Measurements from ENCODE around the gene FABP7. TPM values are rescaled to one million over a fixed set of nuclear protein-coding genes. Genes with fewer than 3 reads are reported as not detected.

The FABP7 gene
- total and polyA plus RNA-seq, 2 donors (not counting 1 experiment from before 2014, with no cell fraction given), result not detected

- Histone ChIP-seq H3K9me3 (ENCODE audit: control insufficient read depth, insufficient read depth, low read depth, low read length) (no peaks in the 10 kb centered on the region), H3K27ac (ENCODE audit: insufficient read depth, low read length) (no peak overlapping the region), H4K20me1 (ENCODE audit: control insufficient read depth, extremely low read depth, insufficient read depth, low read length) (no peaks in the 10 kb centered on the region), H3K79me2 (ENCODE audit: control insufficient read depth, insufficient read depth, low read length) (no peaks in the 10 kb centered on the region), H3K36me3 (ENCODE audit: control insufficient read depth, insufficient read depth, low read length) (no peaks in the 10 kb centered on the region), H2AFZ (ENCODE audit: low read length) (no peak overlapping the region), H3K4me3 (replicated peaks in 1 of 4; ENCODE audit: control extremely low read depth in 1 of 4, insufficient read depth in 1 of 4, low read depth in 3 of 4, low read length in 4 of 4) (no peak overlapping the region), H3K27me3 (ENCODE audit: control insufficient read depth, insufficient read depth, low read length) (no peaks in the 10 kb centered on the region), H3K4me2 (ENCODE audit: extremely low read depth, insufficient read depth, low read length) (peak overlapping the region; percentile 55), H3K4me1 (ENCODE audit: control insufficient read depth, extremely low read depth, insufficient read depth, low read length) (peaks cover 11% of the 10 kb centered on the region), H3K9ac (ENCODE audit: insufficient read depth, low read length) (no peak overlapping the region)
- TF ChIP-seq CTCF (conservative IDR thresholded peaks at IDR 0.05 in 1 of 2, IDR thresholded peaks at IDR 0.05 in 1 of 2; ENCODE audit: low read depth in 1 of 2, low read length in 2 of 2) (no peak), EZH2 (IDR thresholded peaks at IDR 0.05; ENCODE audit: low read length, missing control alignments) (no peak)
- peak; percentile 68 to 84 for DNase-seq (ENCODE audit: low read depth in 2 of 2)
These were observed 18.7 kb downstream of the FABP7 start for GRCh38 chr6:122798099-122798641.

- Histone ChIP-seq H3K27ac (ENCODE audit: insufficient read depth, low read length) (no peak overlapping the region), H3K36me3 (ENCODE audit: control insufficient read depth, insufficient read depth, low read length) (no peaks in the 10 kb centered on the region), H3K9ac (ENCODE audit: insufficient read depth, low read length) (no peak overlapping the region), H3K9me3 (ENCODE audit: control insufficient read depth, insufficient read depth, low read depth, low read length) (no peaks in the 10 kb centered on the region), H3K27me3 (ENCODE audit: control insufficient read depth, insufficient read depth, low read length) (no peaks in the 10 kb centered on the region), H3K4me2 (ENCODE audit: extremely low read depth, insufficient read depth, low read length) (no peak overlapping the region), H3K4me1 (ENCODE audit: control insufficient read depth, extremely low read depth, insufficient read depth, low read length) (peaks cover 11% of the 10 kb centered on the region), H4K20me1 (ENCODE audit: control insufficient read depth, extremely low read depth, insufficient read depth, low read length) (no peaks in the 10 kb centered on the region), H2AFZ (ENCODE audit: low read length) (no peak overlapping the region), H3K79me2 (ENCODE audit: control insufficient read depth, insufficient read depth, low read length) (no peaks in the 10 kb centered on the region), H3K4me3 (replicated peaks in 1 of 4; ENCODE audit: control extremely low read depth in 1 of 4, insufficient read depth in 1 of 4, low read depth in 3 of 4, low read length in 4 of 4) (no peak overlapping the region)
- no peak for TF ChIP-seq CTCF (conservative IDR thresholded peaks at IDR 0.05 in 1 of 2, IDR thresholded peaks at IDR 0.05 in 1 of 2; ENCODE audit: low read depth in 1 of 2, low read length in 2 of 2)
- TF ChIP-seq EZH2 (IDR thresholded peaks at IDR 0.05; ENCODE audit: low read length, missing control alignments), result no peak
- DNase-seq (ENCODE audit: low read depth in 2 of 2), result no peak
These were observed 19.7 kb downstream of the FABP7 start for GRCh38 chr6:122799140-122799745.

- Histone ChIP-seq H3K4me3 (replicated peaks in 1 of 4; ENCODE audit: control extremely low read depth in 1 of 4, insufficient read depth in 1 of 4, low read depth in 3 of 4, low read length in 4 of 4) (no peak overlapping the region), H3K4me2 (ENCODE audit: extremely low read depth, insufficient read depth, low read length) (no peak overlapping the region), H3K4me1 (ENCODE audit: control insufficient read depth, extremely low read depth, insufficient read depth, low read length) (peaks cover 11% of the 10 kb centered on the region), H3K27ac (ENCODE audit: insufficient read depth, low read length) (no peak overlapping the region), H3K79me2 (ENCODE audit: control insufficient read depth, insufficient read depth, low read length) (no peaks in the 10 kb centered on the region), H3K9ac (ENCODE audit: insufficient read depth, low read length) (no peak overlapping the region), H3K36me3 (ENCODE audit: control insufficient read depth, insufficient read depth, low read length) (no peaks in the 10 kb centered on the region), H4K20me1 (ENCODE audit: control insufficient read depth, extremely low read depth, insufficient read depth, low read length) (no peaks in the 10 kb centered on the region), H3K9me3 (ENCODE audit: control insufficient read depth, insufficient read depth, low read depth, low read length) (no peaks in the 10 kb centered on the region), H2AFZ (ENCODE audit: low read length) (no peak overlapping the region), H3K27me3 (ENCODE audit: control insufficient read depth, insufficient read depth, low read length) (no peaks in the 10 kb centered on the region)
- TF ChIP-seq CTCF (conservative IDR thresholded peaks at IDR 0.05 in 1 of 2, IDR thresholded peaks at IDR 0.05 in 1 of 2; ENCODE audit: low read depth in 1 of 2, low read length in 2 of 2) (no peak), EZH2 (IDR thresholded peaks at IDR 0.05; ENCODE audit: low read length, missing control alignments) (no peak)
- DNase-seq (ENCODE audit: low read depth in 2 of 2), result peak; percentile 23 to 39
These were observed 20.6 kb downstream of the FABP7 start for GRCh38 chr6:122799916-122800686.

Data from fibroblast of lung (primary cell).